Prostate gland (tissue), 2 donors: ENCODE measurements around the gene SYT7. TPM values are rescaled to one million over a fixed set of nuclear protein-coding genes. Genes with fewer than 3 reads are reported as not detected.

Experiments used
- DNase-seq: peaks from one replicate; pipeline ENCODE4 v3.0.0-alpha.2; 2019; ENCODE audit warnings: low spot score
- H3K27ac ChIP-seq, 2 donors: fragments of 200-600 bp; sonication (generic); 2 replicates each; pipeline ENCODE4 v1.5.1; 2017 to 2019
- H3K27me3 ChIP-seq: fragments of 200-600 bp; sonication (generic); replicated peaks from 2 replicates; pipeline ENCODE4 v1.5.1; 2019; ENCODE audit not compliant: insufficient read depth
- H3K36me3 ChIP-seq, 2 donors: fragments of 200-600 bp; sonication (generic); 1 replicate in 1 of 2; 2 replicates in 1 of 2; pipeline versions ENCODE4 v1.5.1 to v1.8.1; 2017 to 2019
- H3K4me1 ChIP-seq: fragments of 200-600 bp; sonication (generic); replicated peaks from 2 replicates; pipeline ENCODE4 v1.5.1; 2019
- H3K4me3 ChIP-seq, 2 donors: fragments of 200-600 bp; sonication (generic); 2 replicates each; pipeline ENCODE4 v1.5.1; 2017 to 2019
- H3K9me3 ChIP-seq: fragments of 200-600 bp; sonication (generic); 2 replicates; pipeline ENCODE4 v1.5.1; 2017
- POLR2A ChIP-seq: fragments of 450-650 bp; IDR thresholded peaks from one replicate; pipeline ENCODE4 v1.6.1; 2016; ENCODE audit warnings: antibody characterized with exemption, mild to moderate bottlenecking
- POLR2AphosphoS5 ChIP-seq: sonication (generic); formaldehyde crosslinking; IDR thresholded peaks from one replicate; pipeline ENCODE4 v1.6.1; 2017; ENCODE audit warnings: antibody characterized with exemption
- WGBS: methylation state at CpG from one replicate; pipeline ENCODE4 v1.1.5; 2018; 5-methylcytosine and 5-hydroxymethylcytosine counted together
- intact Hi-C: fragments of 100-400 bp; cut with DNase I; formaldehyde crosslinking; loops from one replicate; pipeline ENCODE4 v1.14.2; 2022
- total RNA-seq, 2 donors: library from RNA; depleted of rRNA; stranded (reverse); fragments of >200 nt; gene quantifications; one replicate each; pipeline ENCODE4 v1.1.0, GENCODE V29; 2016
- TF ChIP-seq, protein P1 (sequence below), 4 experiments: fragments of 200-600 bp in 2 of 4; fragments of 450-650 bp in 2 of 4; sonication (generic) in 2 of 4; IDR thresholded peaks; 1 replicate in 3 of 4; 2 replicates in 1 of 4; pipeline ENCODE4 v1.5.1; 2016 to 2019; ENCODE audit warnings: antibody characterized with exemption in 4 of 4, mild to moderate bottlenecking in 2 of 4, moderate library complexity in 2 of 4

The SYT7 gene
- total RNA-seq, 2 donors from 2014 or later = 114 to 199 TPM

DNA sequence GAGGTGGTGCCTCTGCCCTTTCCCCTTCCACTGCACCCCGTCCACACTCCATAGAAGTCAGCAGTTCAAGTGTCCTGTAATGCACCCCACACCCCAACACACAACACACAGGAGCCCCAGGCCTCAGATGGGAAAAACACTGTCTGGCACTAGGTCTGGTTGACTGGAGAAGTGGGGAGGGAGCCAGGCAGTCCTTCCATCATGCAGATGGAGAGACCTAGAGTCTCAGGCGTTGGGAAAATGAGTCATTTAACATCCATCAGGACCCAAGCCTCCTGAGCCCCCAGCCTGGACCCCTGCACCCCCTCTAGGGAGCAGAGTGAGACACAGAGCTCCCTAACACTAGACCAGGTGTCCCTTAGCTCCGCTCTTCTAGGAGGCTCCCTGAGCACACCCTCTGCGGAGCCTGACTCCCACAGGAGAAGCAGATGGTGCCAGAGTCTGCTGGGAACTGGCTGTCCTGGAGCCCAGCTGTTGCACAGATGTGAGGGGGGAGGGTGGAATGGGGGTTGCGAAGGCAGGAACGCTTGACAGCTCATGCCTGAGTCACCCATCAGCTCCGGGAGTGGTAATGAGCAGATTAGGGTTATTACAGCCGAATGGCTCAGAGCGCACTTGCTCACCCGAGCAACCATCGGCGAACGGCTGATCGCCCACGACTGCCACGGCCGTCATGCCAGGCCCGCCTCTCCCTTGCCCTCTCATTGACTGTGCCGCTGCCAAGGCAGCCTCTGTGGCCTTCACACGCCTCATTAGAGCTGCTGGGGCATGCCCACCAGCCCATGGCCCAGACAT lies 22.1 kb upstream of the SYT7 start:
- peak overlapping the region; percentile 89 to 98 for H3K27ac ChIP-seq
- WGBS = 25% methylated on average over 20 of the region's 20 CpGs
- no peaks in the 10 kb centered on the region for H3K36me3 ChIP-seq
- TF ChIP-seq POLR2AphosphoS5 (peak; percentile 19), POLR2A (no peak)
- intact Hi-C loops = no loop called here
- peaks cover 26% of the 10 kb centered on the region for H3K4me1 ChIP-seq
- no peaks in the 10 kb centered on the region for H3K9me3 ChIP-seq
- H3K4me3 ChIP-seq = no peak overlapping the region
- no peaks in the 10 kb centered on the region for H3K27me3 ChIP-seq
- DNase-seq = no peak

DNA sequence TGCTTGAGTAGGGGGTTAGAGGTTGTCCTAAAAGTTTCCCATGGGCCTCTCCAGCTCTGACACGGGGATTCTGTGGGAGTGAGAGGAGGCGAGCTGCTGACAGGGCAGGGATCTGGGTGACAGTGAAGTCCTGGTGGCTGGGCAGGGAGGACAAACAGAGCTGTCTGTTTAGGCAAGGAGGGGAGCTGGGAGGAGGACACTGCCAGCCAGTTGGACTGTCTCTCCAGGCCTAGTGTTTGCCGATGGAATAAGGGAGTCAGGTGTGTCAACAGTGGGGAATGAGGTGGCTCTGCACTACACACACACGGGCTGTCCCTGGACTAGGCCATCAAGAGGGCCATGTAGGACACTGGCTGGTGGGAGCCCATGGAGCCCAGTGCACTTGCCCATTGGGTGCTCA lies 20.6 kb upstream of the SYT7 start:
- no peaks in the 10 kb centered on the region for H3K36me3 ChIP-seq

DNA sequence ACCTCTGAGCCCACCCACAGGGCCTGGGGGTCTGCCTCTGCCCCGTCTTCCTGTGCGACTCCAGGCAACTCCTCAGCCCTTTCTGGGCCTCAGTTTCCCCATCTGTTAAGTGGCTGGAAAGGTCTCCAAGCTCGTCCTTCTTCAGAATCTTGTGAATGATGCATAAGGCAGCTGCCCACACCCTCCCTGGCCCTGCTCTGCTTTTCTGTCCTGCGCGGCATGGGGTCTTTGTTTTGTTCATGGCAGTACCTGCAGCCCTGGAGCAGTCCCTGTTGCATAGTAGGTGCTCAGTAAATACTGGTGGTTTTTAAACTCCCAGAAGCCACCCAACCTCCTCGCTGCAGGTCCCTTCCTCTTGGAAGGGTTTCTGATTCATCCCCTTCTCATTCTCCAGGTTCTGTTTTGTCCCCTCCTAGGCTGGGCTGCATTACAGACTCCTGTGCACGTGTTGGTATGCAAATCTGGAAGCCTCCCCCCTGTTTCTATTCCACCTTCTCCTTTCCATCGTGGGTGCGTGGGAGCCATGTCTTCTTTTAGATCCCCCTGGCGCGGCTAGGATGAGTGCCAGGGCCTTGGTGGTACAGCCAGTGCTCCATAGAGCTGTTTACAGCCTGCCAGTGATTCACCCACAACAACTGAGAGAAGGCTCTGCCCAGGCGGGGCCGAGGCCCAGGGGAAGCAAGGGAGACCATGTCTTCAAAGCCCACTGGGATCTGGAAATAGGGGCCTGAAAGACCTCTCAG lies 19.3 kb upstream of the SYT7 start:
- 86% methylated on average over 13 of the region's 13 CpGs for WGBS
- Histone ChIP-seq H3K9me3 (no peaks in the 10 kb centered on the region), H3K27me3 (no peaks in the 10 kb centered on the region), H3K36me3 (no peaks in the 10 kb centered on the region), H3K4me1 (peaks cover 19% of the 10 kb centered on the region), H3K27ac (peak overlapping the region; percentile 89 to 98), H3K4me3 (no peak overlapping the region)
- intact Hi-C loops = no loop called here
- no peak for TF ChIP-seq POLR2AphosphoS5
- DNase-seq = no peak

More for the DNA sequence above, 20.6 kb upstream of the SYT7 start:
- 66% methylated on average over 4 of the region's 4 CpGs for WGBS
- H3K27ac ChIP-seq = peak overlapping the region; percentile 89 to 98
- DNase-seq = peak; percentile 89
- intact Hi-C loops = no loop called here
- peaks cover 19% of the 10 kb centered on the region for H3K4me1 ChIP-seq
- peak; percentile 86 for TF ChIP-seq POLR2AphosphoS5
- peak; percentile 23 for TF ChIP-seq POLR2A
- TF ChIP-seq, protein P1, sequence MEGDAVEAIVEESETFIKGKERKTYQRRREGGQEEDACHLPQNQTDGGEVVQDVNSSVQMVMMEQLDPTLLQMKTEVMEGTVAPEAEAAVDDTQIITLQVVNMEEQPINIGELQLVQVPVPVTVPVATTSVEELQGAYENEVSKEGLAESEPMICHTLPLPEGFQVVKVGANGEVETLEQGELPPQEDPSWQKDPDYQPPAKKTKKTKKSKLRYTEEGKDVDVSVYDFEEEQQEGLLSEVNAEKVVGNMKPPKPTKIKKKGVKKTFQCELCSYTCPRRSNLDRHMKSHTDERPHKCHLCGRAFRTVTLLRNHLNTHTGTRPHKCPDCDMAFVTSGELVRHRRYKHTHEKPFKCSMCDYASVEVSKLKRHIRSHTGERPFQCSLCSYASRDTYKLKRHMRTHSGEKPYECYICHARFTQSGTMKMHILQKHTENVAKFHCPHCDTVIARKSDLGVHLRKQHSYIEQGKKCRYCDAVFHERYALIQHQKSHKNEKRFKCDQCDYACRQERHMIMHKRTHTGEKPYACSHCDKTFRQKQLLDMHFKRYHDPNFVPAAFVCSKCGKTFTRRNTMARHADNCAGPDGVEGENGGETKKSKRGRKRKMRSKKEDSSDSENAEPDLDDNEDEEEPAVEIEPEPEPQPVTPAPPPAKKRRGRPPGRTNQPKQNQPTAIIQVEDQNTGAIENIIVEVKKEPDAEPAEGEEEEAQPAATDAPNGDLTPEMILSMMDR (IDR thresholded peaks at IDR 0.05) = peak in 1 of 4 experiments; percentile 27
- H3K27me3 ChIP-seq = no peaks in the 10 kb centered on the region
- no peaks in the 10 kb centered on the region for H3K9me3 ChIP-seq
- H3K4me3 ChIP-seq = no peak overlapping the region

DNA sequence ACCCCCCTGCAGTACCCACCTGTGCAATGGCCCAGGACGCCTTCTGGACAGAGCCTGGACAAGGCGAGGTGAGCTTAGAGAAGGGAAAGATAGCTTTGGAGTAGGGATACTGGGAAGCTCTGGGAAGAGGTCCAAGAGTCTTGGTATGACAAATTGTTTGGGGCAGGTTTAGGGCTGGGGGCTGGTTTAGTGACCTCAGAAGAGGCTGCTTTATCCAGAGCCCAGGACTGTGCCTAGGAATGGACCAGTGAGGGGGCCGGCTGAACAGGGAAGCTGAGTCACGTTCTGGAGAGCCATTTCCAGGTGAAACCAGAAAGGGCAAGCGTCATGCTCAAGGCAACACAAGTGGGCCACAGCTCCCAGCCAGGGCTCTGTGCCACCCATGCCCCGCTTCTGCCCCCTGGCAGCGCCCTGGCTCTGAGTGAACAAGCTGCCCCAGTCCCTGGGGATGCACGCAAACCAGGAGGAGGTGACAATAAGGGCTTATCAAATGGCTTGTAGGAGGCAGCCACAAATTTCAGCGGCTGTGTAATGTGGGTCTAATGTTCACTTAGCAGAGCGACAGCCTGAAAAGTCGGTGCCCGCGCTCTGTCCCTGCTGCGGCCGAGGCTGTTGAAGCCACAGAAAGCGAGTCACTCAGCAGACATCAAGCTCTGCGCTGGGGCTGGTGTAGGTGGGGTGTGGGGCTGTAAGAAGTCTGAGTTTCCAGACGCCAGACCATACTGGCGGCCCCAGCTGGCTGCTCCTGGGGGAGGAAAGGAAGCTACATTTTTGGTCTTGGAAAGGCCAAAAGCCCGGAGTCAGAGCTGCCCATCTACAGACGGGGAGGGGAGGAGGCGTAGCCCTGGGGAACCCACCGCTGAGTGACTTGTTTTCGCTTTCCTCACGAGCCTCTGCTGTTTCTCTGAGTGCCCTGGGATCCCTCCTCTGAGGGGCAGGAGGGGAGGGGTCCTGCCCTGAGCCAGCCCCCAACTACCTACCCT lies 18.3 kb upstream of the SYT7 start:
- no peak for DNase-seq
- no peak overlapping the region for H3K4me3 ChIP-seq

DNA sequence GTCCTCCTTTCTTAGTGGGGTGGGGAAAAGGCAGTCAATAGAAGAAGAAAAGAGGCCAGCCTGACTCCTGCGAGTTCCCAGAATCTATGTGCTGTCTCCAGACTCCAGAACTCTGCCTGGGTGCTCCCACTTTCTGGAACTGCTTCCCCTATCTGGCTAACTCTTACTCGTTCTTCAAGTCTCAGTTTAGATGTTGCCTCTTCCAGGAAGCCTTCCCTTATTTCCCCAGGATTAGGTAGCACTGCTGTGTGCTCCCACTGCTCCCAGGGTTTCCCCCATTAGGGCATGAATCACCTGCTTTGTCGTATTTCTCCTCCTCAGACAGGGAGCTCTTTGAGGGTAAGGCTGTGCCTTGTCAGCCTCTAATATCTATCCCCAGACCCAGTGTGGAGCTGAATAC lies 17.5 kb upstream of the SYT7 start:
- H3K9me3 ChIP-seq = no peaks in the 10 kb centered on the region
- DNase-seq = no peak
- H3K27ac ChIP-seq = peak overlapping the region; percentile 89 to 98
- H3K27me3 ChIP-seq = no peaks in the 10 kb centered on the region
- H3K36me3 ChIP-seq = no peaks in the 10 kb centered on the region
- H3K4me1 ChIP-seq = peaks cover 17% of the 10 kb centered on the region
- intact Hi-C loops = no loop called here
- no peak for TF ChIP-seq POLR2AphosphoS5
- no peak for TF ChIP-seq POLR2A
- TF ChIP-seq, protein P1 (IDR thresholded peaks at IDR 0.05) = no peak
- 63% methylated on average over 3 of the region's 3 CpGs for WGBS
- no peak overlapping the region for H3K4me3 ChIP-seq

More for the DNA sequence above, 18.3 kb upstream of the SYT7 start:
- TF ChIP-seq, protein P1 (IDR thresholded peaks at IDR 0.05) = no peak
- TF ChIP-seq POLR2A = no peak
- H3K4me1 ChIP-seq = peaks cover 19% of the 10 kb centered on the region
- intact Hi-C loops = no loop called here
- H3K27me3 ChIP-seq = no peaks in the 10 kb centered on the region
- 66% methylated on average over 25 of the region's 25 CpGs for WGBS
- H3K9me3 ChIP-seq = no peaks in the 10 kb centered on the region
- H3K36me3 ChIP-seq = no peaks in the 10 kb centered on the region
- H3K27ac ChIP-seq = peak overlapping the region; percentile 89 to 98
